Coronary artery (tissue), 2 donors: ENCODE results near the gene SAMD1.

Experiments
- DNase-seq: peaks from one replicate; pipeline ENCODE4 v3.0.0-alpha.2; 2017; ENCODE audit warnings: low spot score
- H3K27ac ChIP-seq, 2 donors: fragments of 200-600 bp; sonication (generic); one replicate each; pipeline ENCODE4 v1.5.1; 2016 to 2019
- H3K4me3 ChIP-seq: fragments of 200-600 bp; sonication (generic); 2 replicates; pipeline ENCODE4 v1.5.1; 2016; ENCODE audit warnings: mild to moderate bottlenecking, moderate library complexity
- CTCF ChIP-seq: fragments of 200-600 bp; sonication (generic); IDR thresholded peaks from one replicate; pipeline ENCODE4 v1.5.1; 2019; ENCODE audit warnings: antibody characterized with exemption

Gene SAMD1

GRCh38 chr19:14061081-14061749, 29.3 kb downstream of the SAMD1 start:
- no peak for TF ChIP-seq CTCF
- no peak overlapping the region for H3K27ac ChIP-seq
- DNase-seq = no peak
- no peak overlapping the region for H3K4me3 ChIP-seq

- no peak for TF ChIP-seq CTCF
- no peak for DNase-seq
- H3K27ac ChIP-seq = no peak overlapping the region
- H3K4me3 ChIP-seq = no peak overlapping the region
Observed at GRCh38 chr19:14059652-14060155, 30.8 kb downstream of the SAMD1 start.

GRCh38 chr19:14059093-14059480, 31.5 kb downstream of the SAMD1 start:
- DNase-seq = no peak
- no peak overlapping the region for H3K4me3 ChIP-seq
- H3K27ac ChIP-seq = no peak overlapping the region
- no peak for TF ChIP-seq CTCF

- H3K27ac ChIP-seq = no peak overlapping the region
- no peak for DNase-seq
- H3K4me3 ChIP-seq = peak overlapping the region; percentile 62
- no peak for TF ChIP-seq CTCF
Observed at GRCh38 chr19:14058182-14059092, 32.1 kb downstream of the SAMD1 start.

- Histone ChIP-seq H3K27ac (no peak overlapping the region), H3K4me3 (peak overlapping the region; percentile 62)
- no peak for DNase-seq
- no peak for TF ChIP-seq CTCF
Observed at GRCh38 chr19:14056741-14057356, 33.7 kb downstream of the SAMD1 start.

- DNase-seq = no peak
- Histone ChIP-seq H3K27ac (no peak overlapping the region), H3K4me3 (no peak overlapping the region)
- no peak for TF ChIP-seq CTCF
Observed at GRCh38 chr19:14056069-14056666, 34.4 kb downstream of the SAMD1 start.
